ENCODE results near the gene MUC7.

MUC7 gene

GRCh38 chr4:70522626-70523025 lies 50.6 kb downstream of the MUC7 start:
- in situ Hi-C loops (cut with MboI; ENCODE audit: low pct_unique_long_range_greater_than_20kb, low sequenced_read_pairs, unreplicated experiment): no loop called here
- TF ChIP-seq CTCF (IDR thresholded peaks at IDR 0.05; ENCODE audit: extremely low read depth, insufficient read depth, missing control alignments): no peak
- no peak for DNase-seq (ENCODE audit: low spot score)

GRCh38 chr4:70530997-70531396 lies 59.0 kb downstream of the MUC7 start:
- TF ChIP-seq CTCF (IDR thresholded peaks at IDR 0.05; ENCODE audit: extremely low read depth, insufficient read depth, missing control alignments): no peak
- in situ Hi-C loops (cut with MboI; ENCODE audit: low pct_unique_long_range_greater_than_20kb, low sequenced_read_pairs, unreplicated experiment): no loop called here
- DNase-seq (ENCODE audit: low spot score): no peak

GRCh38 chr4:70531981-70532380 lies 60.0 kb downstream of the MUC7 start:
- in situ Hi-C loops (cut with MboI; ENCODE audit: low pct_unique_long_range_greater_than_20kb, low sequenced_read_pairs, unreplicated experiment): no loop called here
- no peak for DNase-seq (ENCODE audit: low spot score)

More at GRCh38 chr4:70531981-70532380, 60.0 kb downstream of the MUC7 start:
- no peak for TF ChIP-seq CTCF (IDR thresholded peaks at IDR 0.05; ENCODE audit: extremely low read depth, insufficient read depth, missing control alignments)
